Measurements from ENCODE around the gene GIPC2. TPM values are rescaled to one million over a fixed set of nuclear protein-coding genes. Genes with fewer than 3 reads are reported as not detected.

Gene GIPC2
- total and polyA plus RNA-seq, 9 of the 15 experiments (the other 6 are each of a cell fraction or from before 2014, with no cell fraction given), result 0.01 to 0.05 (median 0.04) TPM; not detected in 3

- Histone ChIP-seq H4K20me1 (replicated peaks; ENCODE audit: control insufficient read depth, insufficient read depth, low read length) (no peaks in the 10 kb centered on the region), H3K79me2 (ENCODE audit: control insufficient read depth, insufficient read depth, low read length) (no peaks in the 10 kb centered on the region), H3K9ac (ENCODE audit: insufficient read depth in 1 of 2, low read depth in 2 of 2, low read length in 2 of 2) (no peak overlapping the region), H3K9me3 (replicated peaks; ENCODE audit: control insufficient read depth, insufficient read depth, low read depth, low read length) (no peaks in the 10 kb centered on the region), H3K9me1 (ENCODE audit: control insufficient read depth, insufficient read depth, low read length) (no peaks in the 10 kb centered on the region), H3K27ac (ENCODE audit: extremely low read depth, low read depth, low read length) (no peak overlapping the region), H3K27me3 (ENCODE audit: control insufficient read depth in 2 of 2, insufficient read depth in 2 of 2, low read length in 2 of 2) (no peaks in the 10 kb centered on the region), H2AFZ (ENCODE audit: low read depth, low read length) (peak overlapping the region; percentile 18; the same call in 1 of the 2 replicates), H3K4me2 (ENCODE audit: insufficient read depth, low read length) (no peak overlapping the region), H3K4me3 (no peak overlapping the region), H3K4me1 (replicated peaks in 1 of 2; ENCODE audit: control insufficient read depth in 2 of 2, insufficient read depth in 2 of 2, low read length in 2 of 2) (no peaks in the 10 kb centered on the region), H3K36me3 (ENCODE audit: control insufficient read depth, insufficient read depth, low read length) (no peaks in the 10 kb centered on the region)
- no peak for DNase-seq (ENCODE audit: extremely low read depth in 1 of 4, low spot score in 3 of 4)
- TF ChIP-seq BACH1 (tag; IDR thresholded peaks at IDR 0.05) (0 out of 2 replicates have a peak, but pooled peaks have one; percentile 29), ZBED1 (IDR thresholded peaks at IDR 0.05) (no peak)
- 20% methylated on average over 2 of the region's 2 CpGs for WGBS (ENCODE audit: insufficient coverage, low coverage, missing lambda C conversion rate)
- no peak for ATAC-seq
- intact Hi-C loops (cut with micrococcal nuclease) (no loop called here), in situ Hi-C loops (cut with MboI) (no loop called here)
- ChIA-PET POLR2A (no interaction called here), CTCF (ENCODE audit: low intra/inter-chr PET ratio) (no interaction called here)
- no peak for FAIRE-seq
- BruUV-seq (replicated peaks), result no TSS peak
These were observed 35.0 kb downstream of the GIPC2 start for GRCh38 chr1:78080767-78081166.

- Histone ChIP-seq H3K36me3 (ENCODE audit: control insufficient read depth, insufficient read depth, low read length) (no peaks in the 10 kb centered on the region), H3K27ac (ENCODE audit: extremely low read depth, low read depth, low read length) (no peak overlapping the region), H2AFZ (ENCODE audit: low read depth, low read length) (no peak overlapping the region), H3K27me3 (ENCODE audit: control insufficient read depth in 2 of 2, insufficient read depth in 2 of 2, low read length in 2 of 2) (no peaks in the 10 kb centered on the region), H3K4me3 (no peak overlapping the region), H3K9me1 (ENCODE audit: control insufficient read depth, insufficient read depth, low read length) (no peaks in the 10 kb centered on the region), H4K20me1 (replicated peaks; ENCODE audit: control insufficient read depth, insufficient read depth, low read length) (no peaks in the 10 kb centered on the region), H3K9ac (ENCODE audit: insufficient read depth in 1 of 2, low read depth in 2 of 2, low read length in 2 of 2) (no peak overlapping the region), H3K4me2 (ENCODE audit: insufficient read depth, low read length) (no peak overlapping the region), H3K4me1 (replicated peaks in 1 of 2; ENCODE audit: control insufficient read depth in 2 of 2, insufficient read depth in 2 of 2, low read length in 2 of 2) (no peaks in the 10 kb centered on the region), H3K9me3 (replicated peaks; ENCODE audit: control insufficient read depth, insufficient read depth, low read depth, low read length) (no peaks in the 10 kb centered on the region; the same call in 1 of the 2 replicates), H3K79me2 (ENCODE audit: control insufficient read depth, insufficient read depth, low read length) (no peaks in the 10 kb centered on the region)
- WGBS (ENCODE audit: insufficient coverage, low coverage, missing lambda C conversion rate), result 18% methylated on average over 5 of the region's 5 CpGs
- FAIRE-seq, result no peak
- intact Hi-C loops (cut with micrococcal nuclease) (no loop called here), in situ Hi-C loops (cut with MboI) (no loop called here)
- ChIA-PET CTCF (ENCODE audit: low intra/inter-chr PET ratio) (no interaction called here), POLR2A (interaction anchor here (1.3 kb wide), 1 partner anchor 9 kb away, joined by 5 read pairs; no protein-coding TSS in a partner anchor)
- ATAC-seq, result no peak; the same call in 2 of the 3 replicates
- no peak for DNase-seq (ENCODE audit: extremely low read depth in 1 of 4, low spot score in 3 of 4)
- no peak for TF ChIP-seq HMGN3 (IDR thresholded peaks at IDR 0.05; ENCODE audit: borderline replicate concordance, extremely low read depth, insufficient read length, low read depth, low read length)
- TF ChIP-seq WHSC1 (IDR thresholded peaks at IDR 0.05; ENCODE audit: low read length), result no peak
- peak; percentile 93 for TF ChIP-seq MEF2D (tag; conservative IDR thresholded peaks at IDR 0.05; ENCODE audit: low read depth)
- TF ChIP-seq ZBTB34 (CRISPR knock-in tag; IDR thresholded peaks at IDR 0.05), result no peak
- no TSS peak for BruUV-seq (replicated peaks)
These were observed 36.5 kb downstream of the GIPC2 start for GRCh38 chr1:78081980-78082860.

Data from K562 (cell line).